IPS-11a (cell line): Measurements from ENCODE around the gene GMDS.
"Not testable (repeated sequence)": the region's sequence is repeated elsewhere in the genome, so short reads cannot be mapped to it uniquely, and the experiment has no call there.

Experiments used
- H3K4me3 ChIP-seq: one replicate; pipeline ENCODE4 v1.5.1; 2013; ENCODE audit warnings: low read depth, low read length, control low read depth

Gene GMDS

DNA sequence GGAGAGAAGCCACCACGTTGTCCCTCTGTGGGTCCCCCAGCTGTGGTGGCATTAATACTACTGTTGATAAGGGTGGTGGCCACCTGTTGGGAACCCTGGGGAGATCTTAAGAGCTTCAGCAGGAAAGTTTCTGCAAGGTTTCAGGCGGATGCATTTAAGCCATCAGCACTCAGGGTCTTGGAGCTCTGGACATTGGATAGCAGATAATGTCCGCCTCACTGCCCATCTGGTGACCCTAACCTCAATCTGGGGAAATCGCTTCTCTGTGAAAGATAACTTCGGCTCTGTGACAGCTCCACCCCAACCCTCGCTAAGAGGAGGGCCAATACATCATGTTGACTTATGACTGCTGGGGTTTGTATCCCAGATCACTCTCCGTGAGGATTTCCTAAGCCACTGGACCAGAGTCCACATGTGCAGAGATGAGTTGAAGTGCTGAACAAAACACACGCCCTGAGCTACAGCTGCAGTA lies 542.8 kb downstream of the GMDS start:
- H3K4me3 ChIP-seq = no peak overlapping the region

DNA sequence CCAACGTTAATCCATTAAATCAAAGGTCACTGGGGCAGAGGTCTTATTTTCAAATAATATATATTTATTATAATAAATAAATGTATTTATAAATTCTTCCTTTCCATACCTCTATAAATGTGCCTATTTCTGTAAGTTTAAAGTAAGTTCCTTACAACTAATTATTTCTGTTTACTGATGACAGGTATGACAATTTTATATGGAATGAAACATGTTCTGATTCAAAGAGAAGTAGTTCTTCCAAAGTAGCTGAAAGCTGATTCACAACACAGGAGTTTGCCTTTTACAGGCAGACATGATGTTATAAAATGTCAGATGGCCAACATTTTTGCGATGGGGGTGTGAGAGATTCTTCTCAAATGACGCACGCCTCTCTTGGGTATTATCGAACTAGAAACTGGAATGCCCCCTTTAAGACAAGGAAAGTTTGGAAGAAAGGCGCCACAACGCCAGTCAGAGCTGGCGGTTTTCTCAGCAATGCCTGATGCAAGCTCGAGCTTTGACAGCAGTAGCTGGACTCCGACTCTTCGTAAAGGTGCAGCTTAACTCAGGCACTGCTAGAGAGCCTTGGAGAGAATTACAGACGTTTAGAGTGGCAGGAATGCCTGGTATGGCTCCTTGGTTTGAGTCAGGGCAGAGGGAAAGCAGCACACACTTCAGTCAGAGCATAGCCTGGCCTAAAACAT lies 543.6 kb downstream of the GMDS start:
- H3K4me3 ChIP-seq = no peak overlapping the region

DNA sequence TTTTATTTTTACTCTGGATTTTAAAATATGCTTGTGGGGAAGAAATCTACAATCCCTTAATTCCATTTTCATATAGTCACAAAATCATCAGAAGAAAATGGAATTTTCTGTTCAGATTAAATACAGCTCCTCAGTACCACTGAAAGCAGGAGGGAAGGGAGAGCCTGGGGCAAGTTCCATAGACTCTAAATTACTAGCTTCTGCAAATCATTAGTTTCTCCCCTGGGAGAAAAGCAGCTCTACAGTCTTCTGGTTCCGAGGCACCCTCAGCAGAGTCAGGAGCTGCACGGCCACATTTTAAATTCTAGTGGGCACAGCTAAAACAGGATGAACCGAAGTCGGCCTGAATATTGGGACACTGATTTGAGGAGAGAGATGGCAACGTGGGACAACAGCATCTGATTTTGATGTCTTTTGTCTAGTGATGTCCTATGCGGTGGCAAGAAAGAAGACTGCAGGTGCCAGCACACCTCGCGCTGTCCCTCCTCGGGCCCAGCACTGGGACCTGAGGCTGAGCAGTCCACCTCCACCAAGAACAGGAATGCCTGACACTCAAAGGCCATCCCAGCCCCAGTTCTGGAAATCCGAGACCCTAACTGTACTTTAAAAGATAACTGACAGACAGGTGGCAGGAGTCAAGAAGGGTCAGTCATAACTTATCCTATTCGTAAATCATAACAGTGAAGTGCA lies 545.0 kb downstream of the GMDS start:
- no peak overlapping the region for H3K4me3 ChIP-seq

DNA sequence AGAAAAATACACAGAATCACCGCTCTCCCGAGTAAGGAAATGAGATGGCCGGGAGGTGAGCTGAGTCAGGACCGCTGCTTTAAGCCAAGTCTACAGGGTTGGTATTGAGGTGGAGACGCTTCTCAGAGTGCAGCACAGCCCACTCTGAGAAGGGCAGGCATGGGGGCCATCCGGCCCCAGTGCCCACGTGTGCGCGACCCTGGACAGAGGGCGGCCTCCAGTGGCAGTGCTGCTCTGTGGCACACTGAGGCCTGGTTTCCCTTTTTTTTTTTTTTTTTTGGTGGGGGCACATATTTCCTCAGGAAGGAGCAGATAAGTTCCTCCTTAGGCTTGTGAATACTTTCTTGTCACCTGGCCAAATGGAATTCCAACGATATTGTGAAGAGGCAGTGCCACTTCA lies 546.9 kb downstream of the GMDS start:
- no peak overlapping the region for H3K4me3 ChIP-seq

GRCh38 chr6:1697688-1698351 lies 547.6 kb downstream of the GMDS start:
- H3K4me3 ChIP-seq = no peak overlapping the region

- no peak overlapping the region for H3K4me3 ChIP-seq
Measured at GRCh38 chr6:1696463-1696850, 548.9 kb downstream of the GMDS start.

DNA sequence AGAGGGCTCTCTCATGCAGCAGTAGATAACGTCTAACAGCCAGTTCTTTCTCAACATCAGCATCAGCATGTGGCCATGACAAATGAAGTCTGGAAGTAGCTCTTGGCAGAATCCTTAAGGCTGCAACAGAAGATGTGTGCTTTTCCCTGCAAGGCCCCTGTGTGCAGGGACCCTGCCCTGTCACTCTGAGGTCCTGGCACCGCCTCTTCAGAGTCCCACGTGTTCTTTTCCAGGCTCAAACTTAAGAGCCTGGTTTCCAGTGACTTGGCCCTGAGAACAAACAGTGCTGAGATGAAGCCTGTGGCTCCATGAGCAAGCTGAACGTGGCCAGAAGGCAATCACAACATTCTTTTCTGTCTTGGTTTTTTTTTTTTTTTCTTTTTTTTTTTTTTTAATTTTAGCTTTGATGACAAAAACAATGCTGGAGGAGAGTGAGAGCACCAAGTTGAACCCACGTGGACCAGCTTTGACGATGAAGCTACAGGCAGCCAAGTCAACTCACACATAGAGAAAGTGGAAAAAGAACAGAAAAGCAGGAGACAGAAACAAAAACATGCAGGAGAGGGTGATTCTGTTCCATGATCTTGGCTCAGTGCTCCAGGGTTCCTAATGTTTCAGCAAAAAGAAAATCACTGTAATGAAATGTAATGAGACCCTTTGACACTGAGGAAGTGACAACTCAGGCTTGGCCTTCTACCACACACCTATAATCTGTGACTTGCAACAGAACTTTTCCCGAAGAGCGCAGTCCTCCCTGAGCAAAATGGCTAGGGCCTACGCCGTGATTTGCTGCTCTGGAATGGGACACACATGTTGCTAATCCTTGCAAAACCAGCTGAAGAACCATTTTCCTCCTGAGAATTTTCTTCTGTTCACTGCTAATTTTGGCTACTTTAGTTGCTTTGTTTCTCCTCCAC lies 549.6 kb downstream of the GMDS start:
- no peak overlapping the region for H3K4me3 ChIP-seq

- not testable (repeated sequence) for H3K4me3 ChIP-seq
Measured at GRCh38 chr6:1691828-1692227, 553.6 kb downstream of the GMDS start.

DNA sequence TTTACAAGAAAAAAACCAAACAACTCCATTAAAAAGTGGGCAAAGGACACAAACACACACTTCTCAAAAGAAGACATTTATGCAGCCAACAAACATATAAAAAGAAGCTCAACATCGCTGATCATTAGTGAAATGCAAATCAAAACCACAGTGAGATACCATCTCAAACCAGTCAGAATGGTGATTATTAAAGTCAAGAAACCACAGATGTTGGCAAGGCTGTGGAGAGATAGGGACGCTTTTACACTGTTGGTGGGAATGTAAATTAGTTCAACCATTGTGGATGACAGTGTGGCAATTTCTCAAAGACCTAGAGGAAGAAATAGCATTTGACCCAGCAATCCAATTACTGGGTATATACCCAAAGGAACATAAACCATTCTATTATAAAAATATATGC lies 554.7 kb downstream of the GMDS start:
- H3K4me3 ChIP-seq = not testable (repeated sequence)

DNA sequence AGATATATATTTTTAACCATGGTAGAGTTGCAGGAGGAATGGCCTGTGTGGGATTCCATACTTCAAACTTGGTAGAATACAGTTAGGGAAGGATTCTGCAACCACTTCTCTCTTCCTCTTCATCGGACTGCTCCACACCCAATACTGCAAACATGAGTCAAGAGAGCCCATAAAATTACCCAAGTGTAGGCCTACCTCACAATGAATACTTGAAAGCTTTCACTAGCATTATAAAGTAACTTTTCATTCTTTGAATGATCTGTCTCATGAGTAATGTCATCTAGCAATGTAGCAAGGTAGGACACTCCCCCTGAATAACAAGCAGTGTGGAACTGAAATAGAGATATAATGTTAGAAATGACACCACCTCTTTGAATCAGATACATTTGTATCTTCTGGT lies 556.3 kb downstream of the GMDS start:
- H3K4me3 ChIP-seq = no peak overlapping the region

- no peak overlapping the region for H3K4me3 ChIP-seq
Measured at GRCh38 chr6:1688396-1688795, 557.0 kb downstream of the GMDS start.

GRCh38 chr6:1687402-1687801 lies 558.0 kb downstream of the GMDS start:
- H3K4me3 ChIP-seq = no peak overlapping the region

DNA sequence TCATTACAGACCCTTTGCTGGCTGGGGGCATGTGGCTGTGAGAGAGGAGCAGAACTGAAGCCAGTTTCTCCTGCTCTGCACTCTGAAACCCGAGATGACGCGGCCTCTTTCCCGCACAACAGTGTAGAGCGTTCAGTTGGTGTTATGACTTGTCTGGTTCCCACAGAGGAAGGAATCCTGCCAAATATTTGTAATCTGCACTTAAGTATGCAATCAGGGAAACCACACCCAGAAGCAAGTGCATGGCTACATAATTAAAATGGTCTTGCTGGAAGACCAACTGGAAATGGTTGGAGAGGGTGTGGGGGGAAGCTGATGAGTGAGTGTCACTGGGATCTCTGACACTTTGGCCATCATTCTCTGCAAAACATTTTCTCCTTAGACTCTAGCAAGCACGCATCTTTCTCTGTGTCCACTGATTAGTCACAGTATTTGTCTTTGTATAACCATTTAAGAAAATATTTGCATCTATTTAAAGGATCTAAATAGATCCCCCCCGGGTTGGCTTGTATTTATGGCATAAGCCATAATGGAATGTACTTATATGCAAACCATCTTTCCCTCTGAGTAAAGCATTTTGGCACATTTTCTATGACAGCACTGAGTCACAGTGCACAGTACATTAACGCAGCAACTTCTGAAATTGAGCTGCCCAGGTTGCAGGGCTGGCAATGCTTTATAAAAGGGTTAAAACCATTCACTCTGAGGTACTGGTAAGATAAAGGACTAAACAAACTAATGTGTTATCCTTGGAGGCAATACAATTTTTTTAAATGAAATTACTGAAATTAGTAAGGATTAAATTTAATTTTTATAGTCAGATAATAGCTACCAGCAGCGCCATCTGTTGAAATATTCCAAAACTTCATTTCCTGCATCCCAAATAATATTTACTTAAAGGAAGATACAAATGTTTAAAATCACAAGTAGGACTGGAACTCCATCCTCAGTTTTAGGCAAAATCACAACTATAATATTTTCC lies 559.0 kb downstream of the GMDS start:
- H3K4me3 ChIP-seq = no peak overlapping the region

DNA sequence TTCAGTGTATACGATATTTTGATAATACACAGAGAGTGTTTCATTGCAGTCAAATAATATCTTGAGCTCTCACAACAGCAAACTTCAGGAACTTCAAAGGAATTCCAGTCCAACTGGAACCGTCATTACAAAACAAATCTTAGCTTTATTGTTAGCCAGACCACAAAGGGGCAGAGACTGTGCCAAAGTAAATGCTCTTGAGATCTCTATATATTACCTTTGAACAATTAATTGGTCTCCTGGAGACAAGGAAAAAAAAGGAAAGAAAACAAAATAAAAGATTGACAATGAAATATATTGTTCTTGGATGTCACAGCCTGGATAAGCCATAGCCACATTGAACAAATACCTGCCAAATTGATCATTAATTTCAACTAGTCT lies 565.7 kb downstream of the GMDS start:
- no peak overlapping the region for H3K4me3 ChIP-seq

GRCh38 chr6:1679031-1679687 lies 566.2 kb downstream of the GMDS start:
- no peak overlapping the region for H3K4me3 ChIP-seq

DNA sequence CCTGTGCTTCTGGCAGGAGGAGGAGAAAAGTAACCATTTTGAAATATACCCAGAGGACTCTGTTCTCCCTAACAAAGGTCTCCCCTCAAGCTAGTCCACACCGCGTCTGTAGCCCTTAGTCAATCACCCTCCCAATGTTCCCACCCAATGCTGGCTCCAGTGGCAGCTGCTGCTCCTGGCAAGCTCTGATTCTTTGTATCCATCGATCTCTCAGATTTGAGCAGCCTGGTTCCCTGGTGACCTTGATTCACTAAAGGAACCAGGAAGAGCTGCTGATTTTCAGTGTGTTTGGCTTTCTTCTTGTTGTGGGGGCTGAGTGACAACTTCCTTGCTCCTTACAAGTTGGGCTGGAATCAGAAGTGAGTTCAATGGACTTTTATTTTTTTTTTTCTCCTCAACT lies 567.2 kb downstream of the GMDS start:
- no peak overlapping the region for H3K4me3 ChIP-seq

DNA sequence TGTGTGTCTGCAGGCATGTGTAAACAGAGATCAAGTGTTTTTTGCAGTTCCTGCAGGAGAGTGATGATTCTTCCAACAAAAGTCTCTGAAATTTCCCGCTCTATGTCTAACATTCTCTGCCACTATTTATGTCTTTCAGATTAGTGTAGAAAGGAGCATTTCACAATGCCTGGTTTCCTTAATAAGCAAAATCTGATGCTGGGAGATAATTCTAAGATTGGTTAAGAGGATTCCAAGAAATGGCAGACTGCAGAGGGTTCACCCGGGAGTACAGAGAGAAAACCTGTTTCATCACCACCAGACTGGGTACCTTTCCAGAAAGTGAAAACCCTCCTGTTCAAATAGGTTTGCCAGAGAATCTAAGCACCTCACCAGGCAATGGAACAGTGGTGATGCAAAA lies 573.0 kb downstream of the GMDS start:
- H3K4me3 ChIP-seq = no peak overlapping the region

DNA sequence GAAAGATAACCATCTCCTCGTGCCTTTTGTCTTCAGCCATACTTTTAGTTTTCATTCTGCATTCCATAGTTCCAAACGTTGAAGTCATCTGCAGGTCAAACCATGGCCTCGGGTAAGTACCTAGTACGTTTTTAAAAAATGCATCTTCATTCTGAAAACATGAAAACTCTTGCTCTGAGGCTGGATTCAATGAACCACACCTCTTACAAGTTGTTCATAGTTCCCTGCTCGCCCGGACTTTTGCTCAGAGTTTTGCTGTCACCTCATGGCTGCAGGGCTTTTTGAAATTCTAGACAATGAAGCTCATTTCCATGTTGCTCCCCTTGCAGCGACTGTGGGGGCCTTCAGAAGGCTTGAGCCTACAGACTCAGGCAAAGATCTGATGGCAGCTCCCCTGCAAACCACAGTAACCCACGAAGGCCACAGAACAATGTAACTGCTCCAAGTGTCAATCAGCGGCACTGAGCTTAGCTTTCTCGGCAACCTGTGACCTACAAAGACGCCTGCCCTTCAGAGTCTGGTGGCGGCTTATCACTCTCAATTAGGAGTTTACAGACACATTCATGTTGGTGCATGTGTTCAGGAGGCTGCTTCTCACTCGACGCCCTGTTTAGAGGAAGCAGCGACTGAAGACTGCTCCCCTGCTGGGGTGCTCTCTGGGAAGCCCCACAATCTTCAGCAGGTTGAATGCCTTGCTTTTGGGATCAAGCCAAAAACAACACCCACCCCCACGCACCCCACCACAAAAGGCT lies 574.5 kb downstream of the GMDS start:
- no peak overlapping the region for H3K4me3 ChIP-seq

GRCh38 chr6:1669996-1670395 lies 575.4 kb downstream of the GMDS start:
- no peak overlapping the region for H3K4me3 ChIP-seq
